Stimulated activated memory B cell treated with anti-CD40 and anti-IgM and Interleukin-4, amounts not matched to agents 10 μg/mL and 1 μg/mL and 100 μg/mL, for 72 hours (primary cell): ENCODE data around the gene DDAH1.
A peak's percentile ranks its signal among the peaks of the same experiment; 100 is the strongest.
"Not testable (repeated sequence)": the region's sequence is repeated elsewhere in the genome, so short reads cannot be mapped to it uniquely, and the experiment has no call there.

Experiments used
- ATAC-seq: fragments of 150-1000 bp; cut with Tn5 transposase; 2 replicates; pipeline ENCODE4 v1.10.0; 2021
- H3K27ac Mint-ChIP-seq: one replicate; pipeline ENCODE4 v1.8.0; 2022; ENCODE audit warnings: mild to moderate bottlenecking, mixed read lengths
- H3K27me3 Mint-ChIP-seq: one replicate; pipeline ENCODE4 v1.8.0; 2022; ENCODE audit warnings: mixed read lengths
- H3K36me3 Mint-ChIP-seq: one replicate; pipeline ENCODE4 v1.8.0; 2022; ENCODE audit warnings: mixed read lengths
- H3K4me1 Mint-ChIP-seq: one replicate; pipeline ENCODE4 v1.8.0; 2022; ENCODE audit warnings: mixed read lengths
- H3K4me3 Mint-ChIP-seq: one replicate; pipeline ENCODE4 v1.8.0; 2022; ENCODE audit warnings: mild to moderate bottlenecking, moderate library complexity, mixed read lengths
- H3K9me3 Mint-ChIP-seq: one replicate; pipeline ENCODE4 v1.8.0; 2022; ENCODE audit warnings: mixed read lengths

DDAH1 gene

DNA sequence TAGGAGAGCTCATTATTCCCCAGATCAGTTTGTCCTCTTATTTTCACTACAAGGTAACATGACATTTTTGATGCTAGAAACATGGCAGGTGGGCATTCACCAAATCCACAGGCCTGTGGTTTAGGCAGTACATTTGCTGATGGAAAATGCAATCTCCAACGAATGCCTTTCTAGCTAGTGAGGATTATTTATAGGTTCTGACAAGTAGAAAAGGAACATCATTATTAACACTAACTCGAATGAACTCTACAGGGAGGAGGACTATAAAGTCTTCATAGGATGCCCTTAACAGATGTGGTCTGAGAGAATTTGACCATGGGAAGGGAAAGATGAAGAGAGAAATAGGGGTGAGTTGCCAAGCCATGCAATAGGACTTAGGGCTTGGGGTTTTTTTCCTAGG is 117.1 kb downstream of the DDAH1 start:
- no peaks in the 10 kb centered on the region for H3K9me3 Mint-ChIP-seq
- no peaks in the 10 kb centered on the region for H3K27me3 Mint-ChIP-seq
- no peaks in the 10 kb centered on the region for H3K4me1 Mint-ChIP-seq
- H3K36me3 Mint-ChIP-seq, result peaks cover 25% of the 10 kb centered on the region
- no peak for ATAC-seq
- no peak overlapping the region for H3K27ac Mint-ChIP-seq
- no peak overlapping the region for H3K4me3 Mint-ChIP-seq

DNA sequence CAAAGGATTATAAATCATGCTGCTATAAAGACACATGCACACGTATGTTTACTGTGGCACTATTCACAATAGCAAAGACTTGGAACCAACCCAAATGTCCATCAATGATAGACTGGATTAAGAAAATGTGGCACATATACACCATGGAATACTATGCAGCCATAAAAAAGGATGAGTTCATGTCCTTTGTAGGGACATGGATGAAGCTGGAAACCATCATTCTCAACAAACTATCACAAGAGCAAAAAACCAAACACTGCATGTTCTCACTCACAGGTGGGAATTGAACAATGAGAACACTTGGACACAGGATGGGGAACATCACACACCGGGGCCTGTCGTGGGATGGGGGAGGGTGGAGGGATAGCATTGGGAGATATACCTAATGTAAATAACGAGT is 117.7 kb downstream of the DDAH1 start:
- H3K4me3 Mint-ChIP-seq, H3K4me1 Mint-ChIP-seq, H3K27ac Mint-ChIP-seq, ATAC-seq, H3K9me3 Mint-ChIP-seq, H3K27me3 Mint-ChIP-seq: not testable (repeated sequence)
- peaks cover 25% of the 10 kb centered on the region for H3K36me3 Mint-ChIP-seq

DNA sequence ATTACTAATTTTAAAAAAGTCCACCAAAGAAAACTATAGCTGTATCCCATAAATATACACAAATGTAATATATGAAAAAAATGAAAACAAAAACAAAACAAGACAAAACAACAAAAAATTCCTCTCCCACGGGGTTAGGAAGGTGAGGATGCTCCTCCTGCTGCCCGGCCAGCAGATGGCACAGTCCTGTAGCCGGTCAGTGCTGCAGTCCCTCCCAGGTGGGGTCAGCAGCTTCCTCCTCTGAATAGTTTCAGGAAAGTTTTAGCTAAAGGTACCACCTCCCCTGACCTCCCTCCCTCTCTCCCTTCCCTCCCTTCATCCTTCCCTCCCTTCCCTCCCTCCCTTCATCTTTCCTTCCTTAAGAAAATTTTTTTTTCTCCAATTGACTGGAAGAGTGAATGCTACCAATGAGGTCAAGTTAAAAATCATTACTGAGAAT is 120.7 kb downstream of the DDAH1 start:
- H3K27ac Mint-ChIP-seq, result no peak overlapping the region
- no peak overlapping the region for H3K4me3 Mint-ChIP-seq
- H3K36me3 Mint-ChIP-seq, result peaks cover 47% of the 10 kb centered on the region
- H3K4me1 Mint-ChIP-seq, result no peaks in the 10 kb centered on the region
- no peaks in the 10 kb centered on the region for H3K27me3 Mint-ChIP-seq
- H3K9me3 Mint-ChIP-seq, result no peaks in the 10 kb centered on the region
- no peak for ATAC-seq

DNA sequence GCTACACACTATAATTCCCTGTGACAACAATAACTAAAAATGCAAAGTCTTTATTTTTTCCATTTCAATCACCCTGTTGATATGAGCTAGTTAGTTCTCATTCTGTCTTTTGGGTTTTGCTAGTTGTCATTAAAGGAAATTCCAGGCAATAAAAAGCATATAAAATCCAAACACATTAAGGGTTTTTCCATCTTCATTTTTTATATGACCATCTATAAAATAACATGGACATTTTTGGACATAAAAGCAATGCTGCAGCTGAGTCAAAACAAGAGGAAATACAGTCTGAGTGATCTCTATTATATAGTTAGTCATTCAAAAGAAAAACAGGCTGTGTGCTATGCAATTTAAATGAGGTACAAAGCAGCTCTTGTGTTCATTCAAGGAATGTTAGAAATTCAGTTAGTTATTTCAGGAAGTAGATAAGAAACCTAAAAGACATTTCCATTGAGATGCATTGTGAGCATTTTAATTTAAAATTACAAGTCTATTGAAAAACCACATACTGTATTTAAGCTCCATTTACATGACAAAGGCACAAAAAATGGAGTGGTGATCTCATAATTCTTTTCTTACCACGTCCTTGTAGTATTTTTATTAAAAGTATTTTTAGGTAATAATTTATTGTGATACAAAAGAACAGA is 121.2 kb downstream of the DDAH1 start:
- H3K27ac Mint-ChIP-seq, result no peak overlapping the region

DNA sequence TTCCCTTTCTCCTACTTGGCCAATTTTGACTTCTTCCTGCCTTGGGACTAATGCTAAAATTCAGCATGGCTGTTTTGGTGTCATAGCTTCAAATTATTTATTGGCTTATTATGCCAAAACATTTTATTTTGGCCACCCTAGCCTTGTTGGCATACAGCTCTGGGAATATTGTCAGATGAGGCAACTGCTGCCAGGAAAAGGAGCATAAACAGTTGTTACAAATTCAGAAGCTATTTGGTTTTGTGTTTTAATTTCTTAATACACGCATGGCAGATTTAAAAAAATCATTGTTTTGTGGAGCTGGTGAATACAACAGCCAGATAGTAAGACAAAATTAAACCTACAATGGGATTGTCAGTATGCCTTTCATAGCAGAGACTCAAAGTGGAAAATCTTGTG is 121.7 kb downstream of the DDAH1 start:
- no peak for ATAC-seq
- Mint-ChIP-seq H3K4me3 (no peak overlapping the region), H3K27me3 (no peaks in the 10 kb centered on the region)

More for the DNA sequence above, 121.2 kb downstream of the DDAH1 start:
- Mint-ChIP-seq H3K36me3 (peaks cover 46% of the 10 kb centered on the region), H3K4me1 (no peaks in the 10 kb centered on the region), H3K27me3 (no peaks in the 10 kb centered on the region), H3K4me3 (no peak overlapping the region), H3K9me3 (no peaks in the 10 kb centered on the region)
- ATAC-seq, result no peak

DNA sequence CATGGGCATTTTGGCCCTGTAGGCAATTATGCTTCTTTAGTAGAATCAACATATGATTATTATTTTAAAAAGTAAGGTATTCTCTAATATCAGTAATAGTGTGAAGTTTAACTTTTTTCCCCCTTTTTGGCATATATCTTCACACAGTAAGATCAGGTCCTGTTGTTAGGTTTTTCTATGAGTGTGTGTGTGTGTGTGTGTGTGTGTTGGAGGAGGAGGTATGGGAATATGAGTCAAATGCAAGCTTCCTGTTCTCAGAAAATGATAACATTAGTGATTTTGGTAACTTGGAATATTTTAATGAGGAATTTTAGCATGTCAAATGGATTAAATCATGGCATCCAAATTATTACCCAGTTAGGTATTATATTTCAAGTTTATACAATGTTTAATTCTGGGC is 122.8 kb downstream of the DDAH1 start:
- Mint-ChIP-seq H3K4me1 (no peaks in the 10 kb centered on the region), H3K36me3 (peaks cover 41% of the 10 kb centered on the region), H3K27ac (no peak overlapping the region), H3K27me3 (no peaks in the 10 kb centered on the region), H3K4me3 (no peak overlapping the region), H3K9me3 (no peaks in the 10 kb centered on the region)
- no peak for ATAC-seq

More for the DNA sequence above, 121.7 kb downstream of the DDAH1 start:
- H3K36me3 Mint-ChIP-seq, result peaks cover 42% of the 10 kb centered on the region
- no peak overlapping the region for H3K27ac Mint-ChIP-seq
- H3K9me3 Mint-ChIP-seq, result no peaks in the 10 kb centered on the region
- H3K4me1 Mint-ChIP-seq, result no peaks in the 10 kb centered on the region

DNA sequence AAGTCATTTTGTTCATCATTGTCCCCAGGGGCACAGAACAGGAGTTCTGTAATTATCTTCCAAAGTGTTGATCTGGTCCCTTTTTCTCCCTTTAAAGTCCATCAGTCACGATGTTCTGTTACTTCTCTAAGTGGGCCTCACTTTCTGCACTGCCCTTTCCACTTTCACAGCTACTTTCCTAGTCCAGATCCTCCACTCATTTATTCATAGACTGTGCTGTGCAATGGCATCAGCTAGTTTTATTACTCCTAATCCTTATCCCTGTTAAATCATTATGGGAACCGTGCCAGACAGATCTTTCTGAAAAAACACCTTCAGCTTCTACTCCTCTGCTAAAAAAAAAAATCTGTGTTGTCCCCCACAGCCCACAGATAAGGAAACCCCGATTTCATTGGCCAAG is 124.5 kb downstream of the DDAH1 start:
- Mint-ChIP-seq H3K36me3 (peaks cover 27% of the 10 kb centered on the region), H3K4me3 (no peak overlapping the region), H3K27ac (no peak overlapping the region), H3K4me1 (peaks cover 2% of the 10 kb centered on the region), H3K9me3 (no peaks in the 10 kb centered on the region), H3K27me3 (no peaks in the 10 kb centered on the region)
- ATAC-seq, result no peak

DNA sequence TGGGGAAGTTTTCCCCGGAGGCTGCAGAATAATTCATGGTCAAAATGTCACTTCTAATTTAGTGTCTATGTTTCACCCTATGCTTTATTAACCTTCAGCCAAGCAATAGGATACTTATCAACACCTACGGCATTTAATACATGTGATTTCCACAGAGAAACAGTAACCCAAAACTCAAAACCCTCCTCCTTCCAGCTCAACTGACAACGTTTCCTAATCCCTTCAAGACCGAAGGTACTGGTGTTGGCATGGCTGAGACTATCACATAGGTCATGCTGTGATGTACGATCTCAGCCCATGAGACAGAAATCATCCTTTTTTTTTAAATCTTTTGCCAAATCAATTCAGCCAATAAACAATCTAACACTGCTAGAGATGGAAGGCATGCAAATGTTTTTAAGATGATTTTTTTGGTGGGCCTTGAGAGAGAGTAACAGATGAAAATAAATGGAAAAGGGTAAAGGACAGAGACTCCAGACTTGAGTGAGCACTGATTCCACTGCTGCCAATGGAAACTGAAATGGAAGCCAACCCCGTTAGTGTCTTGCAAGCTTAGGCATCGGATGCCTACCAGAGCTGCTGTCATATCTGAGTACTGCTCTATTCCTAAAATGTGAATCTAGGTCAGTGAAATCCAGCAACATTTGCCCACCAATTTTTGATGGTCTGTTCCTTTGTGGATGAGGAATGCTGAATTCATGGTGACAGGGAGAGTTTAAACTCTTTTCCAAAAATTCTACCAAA is 125.1 kb downstream of the DDAH1 start:
- Mint-ChIP-seq H3K36me3 (peaks cover 25% of the 10 kb centered on the region), H3K9me3 (peaks cover 3% of the 10 kb centered on the region)

DNA sequence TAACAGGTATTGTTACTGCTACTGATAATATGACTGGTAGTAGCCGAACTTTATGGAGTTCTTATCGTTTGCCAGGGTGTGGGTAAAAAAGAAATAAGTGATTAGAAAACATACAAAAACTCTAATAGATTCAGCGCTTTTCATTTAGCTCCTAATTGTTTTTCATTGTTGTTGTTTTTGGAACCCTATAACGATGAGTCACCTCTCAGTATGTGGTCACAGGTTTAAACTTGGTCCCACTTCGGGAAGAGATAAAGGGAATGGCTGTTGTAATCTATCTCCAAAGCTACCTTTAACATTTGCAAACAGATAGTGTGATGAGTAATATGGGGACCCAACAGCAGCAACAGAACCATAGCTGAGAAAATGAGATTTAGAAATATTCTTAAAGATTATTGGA is 125.9 kb downstream of the DDAH1 start:
- H3K4me3 Mint-ChIP-seq, result no peak overlapping the region
- no peak for ATAC-seq
- no peak overlapping the region for H3K27ac Mint-ChIP-seq
- peaks cover 25% of the 10 kb centered on the region for H3K36me3 Mint-ChIP-seq
- H3K4me1 Mint-ChIP-seq, result peaks cover 15% of the 10 kb centered on the region
- H3K27me3 Mint-ChIP-seq, result no peaks in the 10 kb centered on the region
- peaks cover 3% of the 10 kb centered on the region for H3K9me3 Mint-ChIP-seq

More for the DNA sequence above, 125.1 kb downstream of the DDAH1 start:
- no peak for ATAC-seq
- no peak overlapping the region for H3K27ac Mint-ChIP-seq
- H3K4me1 Mint-ChIP-seq, result peaks cover 8% of the 10 kb centered on the region
- H3K4me3 Mint-ChIP-seq, result no peak overlapping the region
- no peaks in the 10 kb centered on the region for H3K27me3 Mint-ChIP-seq

DNA sequence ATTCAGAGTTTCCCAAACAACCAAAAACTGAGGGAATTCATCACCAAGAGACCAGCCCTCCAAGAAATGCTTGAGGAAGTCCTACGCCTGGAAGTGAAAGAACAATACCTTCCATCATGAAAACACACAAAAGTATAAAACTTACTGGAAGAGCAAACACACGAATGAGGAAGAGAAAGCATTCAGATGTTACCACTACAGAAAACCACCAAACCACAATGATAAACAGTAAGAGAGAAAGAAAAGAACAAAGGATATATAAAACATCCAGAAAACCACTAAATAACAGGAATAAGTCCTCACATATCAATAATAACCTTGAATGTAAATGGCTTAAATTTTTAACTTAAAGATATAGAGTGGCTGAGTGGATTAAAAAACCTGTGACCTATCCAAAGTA is 130.0 kb downstream of the DDAH1 start:
- H3K4me1 Mint-ChIP-seq, result peaks cover 37% of the 10 kb centered on the region
- H3K27ac Mint-ChIP-seq, result peak overlapping the region; percentile 9
- peak; percentile 54 for ATAC-seq
- H3K9me3 Mint-ChIP-seq, result peaks cover 10% of the 10 kb centered on the region
- peak overlapping the region; percentile 3 for H3K4me3 Mint-ChIP-seq
- H3K36me3 Mint-ChIP-seq, result peaks cover 20% of the 10 kb centered on the region
- H3K27me3 Mint-ChIP-seq, result no peaks in the 10 kb centered on the region

DNA sequence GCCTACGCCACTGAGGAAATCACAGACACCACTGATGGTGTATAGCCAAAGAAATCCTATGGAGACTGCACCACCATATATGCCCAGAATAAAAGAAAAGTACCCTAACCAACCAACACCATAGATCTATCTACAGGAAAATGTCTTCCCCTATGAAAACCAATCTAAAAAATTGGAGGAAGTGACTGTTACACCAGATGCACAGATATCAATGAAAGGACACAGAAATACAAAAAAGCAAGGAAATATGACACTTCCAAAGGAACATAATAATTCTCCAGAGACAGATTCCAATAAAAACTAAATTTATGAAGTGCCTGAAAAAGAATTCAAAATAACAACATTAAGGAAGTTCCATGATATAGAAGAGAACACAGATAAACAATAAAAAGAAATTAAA is 131.8 kb downstream of the DDAH1 start:
- H3K27ac Mint-ChIP-seq, result peak overlapping the region; percentile 9
- H3K4me3 Mint-ChIP-seq, result no peak overlapping the region
- peaks cover 11% of the 10 kb centered on the region for H3K36me3 Mint-ChIP-seq
- ATAC-seq, result no peak
- no peaks in the 10 kb centered on the region for H3K27me3 Mint-ChIP-seq
- peaks cover 10% of the 10 kb centered on the region for H3K9me3 Mint-ChIP-seq
- H3K4me1 Mint-ChIP-seq, result peaks cover 46% of the 10 kb centered on the region

DNA sequence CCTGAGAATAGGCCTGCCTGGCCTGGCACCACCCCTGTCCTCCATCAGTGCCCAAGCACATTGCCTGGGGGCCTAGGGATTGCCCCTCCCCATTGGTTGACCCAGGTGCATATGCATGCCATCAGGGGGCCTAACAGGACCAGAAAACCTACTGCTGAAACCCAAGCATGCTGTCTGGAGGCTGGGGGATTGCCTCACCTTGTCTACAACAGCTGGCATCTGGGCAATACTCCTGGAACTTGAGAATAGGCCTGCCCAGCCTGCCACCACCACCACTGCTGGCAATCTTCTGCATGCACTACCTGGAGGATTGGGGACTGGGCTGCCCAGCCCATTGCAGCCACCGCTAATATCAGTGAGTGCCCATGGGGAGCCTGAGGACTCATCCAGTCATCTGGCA is 132.4 kb downstream of the DDAH1 start:
- peaks cover 11% of the 10 kb centered on the region for H3K36me3 Mint-ChIP-seq
- no peak overlapping the region for H3K4me3 Mint-ChIP-seq
- H3K9me3 Mint-ChIP-seq, result peaks cover 10% of the 10 kb centered on the region
- H3K27ac Mint-ChIP-seq, result no peak overlapping the region
- H3K4me1 Mint-ChIP-seq, result peaks cover 46% of the 10 kb centered on the region
- ATAC-seq, result no peak
- H3K27me3 Mint-ChIP-seq, result no peaks in the 10 kb centered on the region

DNA sequence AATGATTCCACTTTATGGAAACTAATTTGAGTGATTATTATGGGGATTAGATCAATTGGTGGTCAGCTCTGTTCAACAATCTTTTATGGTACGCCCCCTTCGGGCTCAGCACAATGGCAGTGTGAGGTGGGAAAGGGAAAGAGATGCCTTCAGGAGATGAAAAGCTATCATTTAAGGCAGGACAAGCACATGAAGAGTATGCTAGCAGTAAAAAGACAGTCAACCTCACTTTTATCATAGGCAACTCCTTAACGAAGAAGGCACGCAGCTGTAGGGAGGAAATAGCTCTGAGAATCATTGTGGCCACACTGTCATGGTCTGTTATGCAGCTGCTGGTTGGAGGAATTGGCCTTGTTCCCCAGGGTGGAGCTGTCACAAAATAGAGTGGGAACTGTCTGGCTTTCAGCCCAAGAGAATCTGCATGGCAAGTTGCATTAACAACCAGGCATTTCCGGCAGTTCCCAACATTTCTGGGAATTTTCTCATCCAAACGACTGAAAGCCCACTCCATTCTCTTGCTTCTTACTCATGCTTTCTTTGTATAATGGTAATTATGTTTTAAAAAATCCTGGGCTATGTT is 134.2 kb downstream of the DDAH1 start:
- Mint-ChIP-seq H3K36me3 (peaks cover 12% of the 10 kb centered on the region), H3K27ac (no peak overlapping the region), H3K27me3 (no peaks in the 10 kb centered on the region), H3K9me3 (peaks cover 10% of the 10 kb centered on the region), H3K4me1 (peaks cover 47% of the 10 kb centered on the region), H3K4me3 (no peak overlapping the region)
- ATAC-seq, result peak; percentile 80

DNA sequence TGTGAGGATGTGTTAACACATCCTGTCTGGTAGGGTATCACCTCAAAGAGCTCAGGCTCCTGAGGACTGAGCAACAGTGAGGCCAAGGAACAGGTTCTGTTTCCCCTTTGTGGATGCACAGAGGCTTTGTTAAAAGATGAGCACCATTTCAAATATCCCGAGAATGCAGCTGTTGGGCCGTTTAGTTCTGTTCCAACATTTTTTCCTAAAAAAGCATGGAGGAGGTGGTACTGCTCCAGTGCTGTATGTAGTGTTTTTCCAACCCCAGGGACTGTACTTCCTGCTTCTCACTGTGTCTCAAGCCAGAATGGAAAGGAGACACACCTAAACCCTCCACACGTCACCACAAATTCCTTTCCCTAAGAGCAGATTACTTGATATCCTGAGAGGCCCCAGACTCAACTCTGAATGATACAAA is 134.7 kb downstream of the DDAH1 start:
- no peak for ATAC-seq
- H3K4me3 Mint-ChIP-seq, result no peak overlapping the region
- no peaks in the 10 kb centered on the region for H3K27me3 Mint-ChIP-seq
- H3K27ac Mint-ChIP-seq, result no peak overlapping the region
- peaks cover 49% of the 10 kb centered on the region for H3K4me1 Mint-ChIP-seq
- H3K36me3 Mint-ChIP-seq, result peaks cover 18% of the 10 kb centered on the region
- H3K9me3 Mint-ChIP-seq, result peaks cover 10% of the 10 kb centered on the region

DNA sequence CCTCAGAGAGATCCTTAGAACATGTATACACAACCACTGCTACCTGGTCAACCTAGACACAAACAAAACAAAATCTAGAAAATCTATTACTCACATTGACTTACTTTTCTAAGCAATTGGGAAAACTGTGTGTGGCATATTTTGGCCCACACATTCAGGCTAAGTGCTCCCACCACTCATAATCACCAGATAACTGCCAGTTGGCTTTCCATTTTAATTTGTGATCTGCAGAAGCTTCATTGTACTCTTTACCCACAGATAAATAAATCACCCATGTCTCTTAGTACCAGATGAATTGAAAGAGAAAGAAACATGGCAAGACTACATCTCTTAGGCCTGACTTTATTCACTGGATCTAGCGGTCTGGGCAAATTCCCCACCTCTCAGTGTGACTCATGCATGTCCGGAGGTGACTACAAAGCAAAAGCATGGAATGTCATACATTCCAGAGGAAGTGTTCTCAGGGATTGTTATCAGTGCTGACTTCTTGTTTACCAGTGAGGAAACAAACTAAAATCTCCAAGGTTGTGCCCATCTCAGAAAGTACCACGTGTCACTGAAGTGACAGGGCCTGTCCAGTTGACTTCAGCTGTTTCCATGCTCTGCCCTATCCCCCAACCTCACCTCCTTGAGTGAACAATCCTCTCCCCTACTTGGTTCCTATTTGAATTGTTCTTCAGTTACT is 136.1 kb downstream of the DDAH1 start:
- ATAC-seq, result no peak
- peaks cover 36% of the 10 kb centered on the region for H3K4me1 Mint-ChIP-seq
- peaks cover 21% of the 10 kb centered on the region for H3K36me3 Mint-ChIP-seq
- H3K4me3 Mint-ChIP-seq, result no peak overlapping the region
- no peak overlapping the region for H3K27ac Mint-ChIP-seq
- no peaks in the 10 kb centered on the region for H3K27me3 Mint-ChIP-seq
- H3K9me3 Mint-ChIP-seq, result peaks cover 7% of the 10 kb centered on the region
